NCI-H2227 treated with DMSO at 0.1 percent for 48 hours (cell line): ENCODE data around the gene SRPK3.
"Not testable (repeated sequence)": the region's sequence is repeated elsewhere in the genome, so short reads cannot be mapped to it uniquely, and the experiment has no call there.

Experiments
- DNase-seq: peaks from one replicate; lab custom pipeline; 2025; lab: John Stamatoyannopoulos, UW

Gene SRPK3

DNA sequence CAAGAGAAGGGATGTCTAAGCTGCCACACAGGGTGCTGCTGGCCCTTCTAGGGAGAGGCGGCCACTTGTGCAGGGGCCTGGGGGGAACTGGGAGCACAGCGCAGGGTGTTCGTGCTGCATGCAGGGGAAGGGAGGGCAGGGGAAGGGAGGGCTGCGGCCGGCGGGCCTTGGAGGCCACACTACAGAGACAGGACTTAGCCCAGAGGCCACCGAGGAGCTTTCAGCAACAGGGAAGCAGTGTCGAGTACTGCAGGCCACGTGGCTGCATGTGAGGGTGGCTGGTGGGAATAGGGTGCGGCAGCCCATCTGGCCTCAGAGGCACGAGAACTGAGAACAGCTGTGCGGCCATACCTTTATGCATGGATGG lies 35.8 kb upstream of the SRPK3 start:
- not testable (repeated sequence) for DNase-seq

DNA sequence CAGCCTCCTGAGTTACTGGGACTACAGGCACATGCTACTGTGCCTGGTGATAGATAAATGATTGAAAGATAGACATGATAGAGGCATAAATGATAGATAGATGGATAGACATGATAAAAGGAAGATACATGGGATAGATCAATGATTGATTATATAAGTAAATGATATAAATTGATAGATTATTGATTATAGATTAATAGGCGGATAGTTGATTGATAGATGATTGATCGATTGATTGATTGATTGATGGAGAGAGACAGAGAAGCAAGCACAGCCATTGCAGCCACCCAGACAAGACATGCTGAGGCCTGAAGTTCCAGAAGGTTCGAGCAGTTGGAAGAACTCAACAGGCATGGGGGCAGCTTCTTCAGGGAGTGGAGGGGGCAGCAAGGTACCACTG lies 34.5 kb upstream of the SRPK3 start:
- DNase-seq: no peak

DNA sequence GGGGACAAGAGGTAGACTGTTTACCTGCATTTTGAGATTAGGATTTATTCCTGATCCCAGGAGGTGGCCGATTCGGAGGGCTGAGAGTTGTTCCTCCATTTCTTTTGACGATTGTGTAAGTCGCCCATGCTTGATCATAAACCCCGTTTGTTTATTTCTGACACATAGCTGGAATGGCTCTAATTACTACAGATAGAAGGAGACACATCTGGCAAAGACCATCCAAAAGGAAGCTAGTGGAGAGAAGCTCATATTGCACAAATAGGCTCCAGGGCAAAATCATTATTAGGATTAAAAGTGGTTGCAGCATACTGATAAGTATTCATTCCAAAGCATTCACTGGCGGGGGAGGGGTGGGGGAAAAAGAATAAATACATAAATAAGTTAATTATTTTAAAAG lies 33.9 kb upstream of the SRPK3 start:
- not testable (repeated sequence) for DNase-seq

- not testable (repeated sequence) for DNase-seq
Measured at GRCh38 chrX:153749017-153749416, 31.8 kb upstream of the SRPK3 start.

DNA sequence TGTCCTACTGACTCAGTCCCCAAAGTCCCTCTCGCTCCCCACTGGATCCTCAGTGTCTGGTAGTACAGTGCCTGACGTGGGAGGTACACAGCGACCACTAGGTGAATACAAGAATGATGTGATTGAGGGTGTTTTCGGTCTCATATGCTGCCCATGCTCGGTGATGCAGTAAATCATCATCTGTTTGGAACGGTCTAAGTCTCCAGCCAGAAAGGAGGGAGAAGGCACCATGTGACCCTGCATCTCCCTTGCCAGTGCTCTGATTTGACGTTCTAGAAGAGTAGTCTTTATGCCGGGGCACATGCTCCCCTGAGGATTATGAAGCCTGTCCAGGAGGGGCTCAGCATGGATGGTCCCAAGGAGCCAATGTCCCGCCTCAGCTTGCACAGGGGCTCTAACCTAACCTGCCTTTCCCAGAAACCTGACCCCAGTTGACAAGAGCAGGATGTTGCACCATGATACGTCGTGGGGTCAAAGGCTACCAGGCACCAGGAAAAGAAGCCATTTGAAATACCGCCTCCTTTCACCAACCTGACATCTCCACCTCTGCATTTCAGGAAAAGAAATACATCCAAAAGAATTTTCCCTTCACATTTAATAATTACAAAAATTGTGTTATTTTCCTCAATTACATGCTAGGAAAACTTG lies 30.6 kb upstream of the SRPK3 start:
- DNase-seq: no peak

DNA sequence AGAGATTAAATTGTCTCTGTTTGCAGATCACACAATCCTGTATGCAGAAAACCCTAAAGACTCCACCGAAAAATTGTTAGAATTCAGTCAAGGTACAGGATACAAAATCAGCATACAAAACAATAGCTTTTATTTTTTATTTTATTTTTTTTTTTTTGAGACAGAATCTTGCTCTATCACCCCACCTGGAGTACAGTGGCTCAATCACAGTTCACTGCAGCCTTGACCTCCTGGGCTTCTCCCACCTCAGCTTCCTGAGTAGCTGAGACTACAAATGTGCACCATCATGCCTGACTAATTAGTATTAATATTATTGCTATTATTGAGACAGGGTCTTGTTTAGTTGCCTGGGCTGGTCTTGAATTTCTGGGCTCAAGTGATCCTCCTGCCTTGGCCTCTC lies 25.7 kb upstream of the SRPK3 start:
- DNase-seq: no peak

- no peak for DNase-seq
Measured at GRCh38 chrX:153761863-153762262, 19.0 kb upstream of the SRPK3 start.

DNA sequence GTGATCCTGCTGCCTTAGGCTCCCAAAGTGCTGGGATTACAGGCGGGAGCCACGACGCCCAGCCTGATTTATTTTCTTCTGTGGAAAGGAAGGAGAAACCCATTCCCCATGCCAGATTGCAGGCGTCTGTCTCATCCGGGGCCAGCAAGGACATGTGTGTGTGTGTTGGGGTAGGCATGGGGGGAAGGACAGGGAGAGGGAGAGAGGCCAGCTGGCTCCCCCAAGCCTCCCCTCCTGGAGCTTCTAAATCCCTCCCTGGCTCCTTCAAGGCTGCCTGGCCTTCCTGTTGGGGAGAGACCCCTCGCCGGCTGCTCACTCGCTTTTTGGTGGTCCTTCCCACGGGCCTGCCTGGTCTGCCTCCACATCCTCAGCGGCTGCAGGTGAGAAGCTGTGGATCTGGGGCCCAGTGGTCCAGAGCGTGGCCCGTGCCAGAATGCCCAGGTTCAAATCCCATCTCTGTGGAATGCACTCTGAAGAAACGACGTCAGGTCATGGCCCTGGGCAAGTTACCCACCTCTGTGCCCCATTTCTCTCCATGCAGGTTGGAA lies 18.1 kb upstream of the SRPK3 start:
- DNase-seq: no peak

GRCh38 chrX:153763298-153763932 lies 17.4 kb upstream of the SRPK3 start:
- no peak for DNase-seq

- DNase-seq: peak; percentile 42
Measured at GRCh38 chrX:153763989-153764755, 16.7 kb upstream of the SRPK3 start, which contains the start of gene PLXNB3. PLXNB3 (plus strand) TSS chrX:153764249; CDS start chrX:153765536, 1,287 bp downstream.

DNA sequence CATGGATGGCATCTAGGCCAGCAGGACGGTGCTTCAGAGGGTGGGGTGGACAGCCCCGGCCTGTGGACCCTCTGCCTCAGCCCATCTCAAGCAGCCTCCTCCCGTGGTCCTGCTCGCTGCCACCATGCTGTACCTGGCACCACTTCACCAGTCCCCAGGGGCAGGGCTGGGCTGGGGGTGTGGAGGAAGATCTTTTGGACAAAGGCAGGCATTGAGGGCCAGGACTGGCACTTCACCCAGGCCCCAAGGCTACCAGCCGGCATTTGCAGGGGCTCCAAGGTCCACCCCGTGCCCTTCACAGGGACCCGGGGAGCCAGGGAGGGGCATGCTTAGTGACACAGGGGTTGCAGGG lies 16.1 kb upstream of the SRPK3 start:
- no peak for DNase-seq

DNA sequence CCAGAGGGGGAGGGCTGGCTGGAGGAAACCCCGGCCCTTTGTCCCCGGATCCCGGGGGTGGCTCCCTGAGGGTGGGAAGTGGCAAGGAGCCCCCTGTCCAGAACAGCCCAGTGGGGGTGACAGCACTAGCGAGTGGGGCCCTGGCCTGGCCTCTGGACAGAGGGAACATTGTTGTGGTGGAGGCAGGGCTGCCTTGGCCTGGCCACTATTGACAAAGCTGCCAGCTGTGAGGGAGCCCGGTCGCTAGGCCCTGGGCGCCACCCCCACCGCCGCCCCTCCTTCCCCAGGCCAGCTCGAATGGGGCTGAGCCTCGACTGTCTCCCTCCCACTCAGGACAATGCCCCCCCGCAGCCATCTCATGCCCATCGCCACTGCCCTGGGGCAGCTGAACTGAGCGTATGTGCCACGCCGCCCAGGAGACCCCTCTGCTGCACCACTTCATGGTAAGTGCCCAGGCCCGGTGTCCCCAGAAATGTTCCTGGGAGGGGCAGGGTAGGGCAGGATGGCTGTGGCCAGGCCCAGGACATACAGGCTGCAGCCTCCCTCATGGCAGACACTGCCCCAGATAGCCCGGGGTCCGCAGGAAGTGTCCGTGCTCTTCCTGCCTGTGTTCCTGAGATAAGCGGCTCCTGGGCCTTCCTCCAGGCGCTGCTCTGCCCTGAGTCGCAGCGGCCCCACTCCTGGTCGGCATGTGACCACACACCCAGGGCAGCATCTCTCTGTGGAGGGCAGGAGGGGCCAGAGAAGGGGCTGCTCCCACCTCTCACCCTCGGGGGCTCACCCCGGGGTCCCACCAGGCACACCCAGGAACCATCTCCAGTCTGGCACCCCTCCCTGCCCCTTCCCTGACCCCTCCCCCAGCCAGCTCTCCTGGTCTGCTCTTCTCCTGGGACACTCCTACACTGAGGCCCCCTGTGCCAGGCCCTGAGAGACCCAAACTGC lies 15.4 kb upstream of the SRPK3 start:
- DNase-seq: no peak

- peak; percentile 49 for DNase-seq
Measured at GRCh38 chrX:153766098-153766817, 14.6 kb upstream of the SRPK3 start.

DNA sequence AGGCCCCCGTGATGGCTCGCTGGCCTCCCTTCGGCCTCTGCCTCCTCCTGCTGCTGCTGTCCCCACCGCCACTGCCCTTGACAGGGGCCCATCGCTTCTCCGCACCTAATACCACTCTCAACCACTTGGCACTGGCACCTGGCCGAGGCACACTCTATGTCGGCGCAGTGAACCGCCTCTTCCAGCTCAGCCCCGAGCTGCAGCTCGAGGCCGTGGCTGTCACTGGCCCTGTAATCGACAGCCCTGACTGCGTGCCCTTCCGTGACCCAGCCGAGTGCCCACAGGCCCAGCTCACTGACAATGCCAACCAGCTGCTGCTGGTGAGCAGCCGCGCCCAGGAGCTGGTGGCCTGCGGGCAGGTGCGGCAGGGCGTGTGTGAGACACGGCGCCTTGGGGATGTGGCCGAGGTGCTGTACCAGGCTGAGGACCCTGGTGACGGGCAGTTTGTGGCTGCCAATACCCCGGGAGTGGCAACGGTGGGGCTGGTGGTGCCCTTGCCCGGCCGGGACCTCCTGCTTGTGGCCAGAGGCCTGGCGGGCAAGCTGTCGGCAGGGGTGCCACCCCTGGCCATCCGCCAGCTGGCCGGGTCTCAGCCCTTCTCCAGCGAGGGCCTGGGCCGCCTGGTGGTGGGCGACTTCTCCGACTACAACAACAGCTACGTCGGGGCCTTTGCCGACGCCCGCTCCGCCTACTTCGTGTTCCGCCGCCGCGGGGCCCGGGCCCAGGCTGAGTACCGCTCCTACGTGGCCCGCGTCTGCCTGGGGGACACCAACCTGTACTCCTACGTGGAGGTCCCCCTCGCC lies 13.8 kb upstream of the SRPK3 start:
- no peak for DNase-seq

DNA sequence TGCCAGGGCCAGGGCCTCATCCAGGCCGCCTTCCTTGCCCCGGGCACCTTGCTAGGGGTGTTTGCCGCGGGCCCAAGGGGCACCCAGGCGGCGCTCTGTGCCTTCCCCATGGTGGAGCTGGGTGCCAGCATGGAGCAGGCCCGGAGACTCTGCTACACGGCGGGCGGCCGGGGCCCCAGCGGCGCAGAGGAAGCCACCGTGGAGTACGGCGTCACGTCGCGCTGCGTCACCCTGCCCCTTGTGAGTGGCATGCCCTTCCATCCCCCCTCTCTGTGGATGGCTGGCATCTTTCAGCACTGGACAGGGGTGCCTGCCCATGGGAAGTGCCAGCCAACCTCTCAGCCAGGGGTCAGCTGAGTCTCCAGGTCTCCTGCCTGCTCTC lies 13.2 kb upstream of the SRPK3 start:
- DNase-seq: no peak

GRCh38 chrX:153768311-153769157 lies 12.3 kb upstream of the SRPK3 start:
- no peak for DNase-seq

- no peak for DNase-seq
Measured at GRCh38 chrX:153769158-153769864, 11.5 kb upstream of the SRPK3 start.

- no peak for DNase-seq
Measured at GRCh38 chrX:153769865-153770600, 10.8 kb upstream of the SRPK3 start.
